ENCODE measurements around the gene MYLK3.

MYLK3 gene

DNA sequence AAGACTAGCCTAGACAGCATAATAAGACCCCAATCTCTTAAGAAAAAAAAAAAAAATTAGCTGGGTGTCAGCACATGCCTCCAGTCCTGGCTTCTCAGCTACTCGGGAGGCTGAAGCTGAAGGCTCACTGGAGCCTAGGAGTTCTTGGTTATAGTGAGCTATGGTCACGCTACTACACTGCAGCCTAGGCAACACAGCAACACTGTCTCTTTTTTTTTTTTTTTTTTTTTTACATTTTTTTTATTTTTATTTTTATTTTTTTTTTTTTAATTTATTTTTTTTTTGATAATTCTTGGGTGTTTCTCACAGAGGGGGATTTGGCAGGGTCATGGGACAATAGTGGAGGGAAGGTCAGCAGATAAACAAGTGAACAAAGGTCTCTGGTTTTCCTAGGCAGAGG is 54.5 kb downstream of the MYLK3 start:
- no peak for DNase-seq (ENCODE audit: low read depth, low spot score)
- H3K4me3 ChIP-seq (ENCODE audit: low read depth, low read length): no peak overlapping the region
- in situ Hi-C loops (cut with HindIII; ENCODE audit: low sequenced_read_pairs): no loop called here
- TF ChIP-seq, protein P1, sequence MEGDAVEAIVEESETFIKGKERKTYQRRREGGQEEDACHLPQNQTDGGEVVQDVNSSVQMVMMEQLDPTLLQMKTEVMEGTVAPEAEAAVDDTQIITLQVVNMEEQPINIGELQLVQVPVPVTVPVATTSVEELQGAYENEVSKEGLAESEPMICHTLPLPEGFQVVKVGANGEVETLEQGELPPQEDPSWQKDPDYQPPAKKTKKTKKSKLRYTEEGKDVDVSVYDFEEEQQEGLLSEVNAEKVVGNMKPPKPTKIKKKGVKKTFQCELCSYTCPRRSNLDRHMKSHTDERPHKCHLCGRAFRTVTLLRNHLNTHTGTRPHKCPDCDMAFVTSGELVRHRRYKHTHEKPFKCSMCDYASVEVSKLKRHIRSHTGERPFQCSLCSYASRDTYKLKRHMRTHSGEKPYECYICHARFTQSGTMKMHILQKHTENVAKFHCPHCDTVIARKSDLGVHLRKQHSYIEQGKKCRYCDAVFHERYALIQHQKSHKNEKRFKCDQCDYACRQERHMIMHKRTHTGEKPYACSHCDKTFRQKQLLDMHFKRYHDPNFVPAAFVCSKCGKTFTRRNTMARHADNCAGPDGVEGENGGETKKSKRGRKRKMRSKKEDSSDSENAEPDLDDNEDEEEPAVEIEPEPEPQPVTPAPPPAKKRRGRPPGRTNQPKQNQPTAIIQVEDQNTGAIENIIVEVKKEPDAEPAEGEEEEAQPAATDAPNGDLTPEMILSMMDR (IDR thresholded peaks at IDR 0.05; ENCODE audit: low read depth, low read length): no peak

DNA sequence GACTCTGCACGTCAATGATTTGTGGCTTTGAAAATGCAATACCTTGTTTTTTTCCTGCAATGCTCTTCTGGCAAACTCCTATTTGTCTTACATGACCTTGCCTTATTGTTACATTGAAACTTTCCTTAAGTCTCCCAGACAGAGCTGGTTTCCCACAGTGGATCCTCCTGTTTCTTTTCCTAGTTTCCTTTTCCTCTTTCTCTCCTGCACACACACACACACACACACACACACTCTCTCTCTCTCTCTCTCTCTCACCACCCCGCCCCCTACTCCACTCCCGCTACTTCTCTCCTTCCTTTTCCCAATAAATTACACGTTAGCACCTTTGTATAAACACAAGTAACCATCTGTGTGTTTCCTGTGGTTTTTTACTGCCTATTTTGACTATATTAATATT is 56.4 kb downstream of the MYLK3 start:
- no peak overlapping the region for H3K4me3 ChIP-seq (ENCODE audit: low read depth, low read length)
- TF ChIP-seq, protein P1 (IDR thresholded peaks at IDR 0.05; ENCODE audit: low read depth, low read length): no peak
- DNase-seq (ENCODE audit: low read depth, low spot score): peak; percentile 36
- in situ Hi-C loops (cut with HindIII; ENCODE audit: low sequenced_read_pairs): no loop called here

DNA sequence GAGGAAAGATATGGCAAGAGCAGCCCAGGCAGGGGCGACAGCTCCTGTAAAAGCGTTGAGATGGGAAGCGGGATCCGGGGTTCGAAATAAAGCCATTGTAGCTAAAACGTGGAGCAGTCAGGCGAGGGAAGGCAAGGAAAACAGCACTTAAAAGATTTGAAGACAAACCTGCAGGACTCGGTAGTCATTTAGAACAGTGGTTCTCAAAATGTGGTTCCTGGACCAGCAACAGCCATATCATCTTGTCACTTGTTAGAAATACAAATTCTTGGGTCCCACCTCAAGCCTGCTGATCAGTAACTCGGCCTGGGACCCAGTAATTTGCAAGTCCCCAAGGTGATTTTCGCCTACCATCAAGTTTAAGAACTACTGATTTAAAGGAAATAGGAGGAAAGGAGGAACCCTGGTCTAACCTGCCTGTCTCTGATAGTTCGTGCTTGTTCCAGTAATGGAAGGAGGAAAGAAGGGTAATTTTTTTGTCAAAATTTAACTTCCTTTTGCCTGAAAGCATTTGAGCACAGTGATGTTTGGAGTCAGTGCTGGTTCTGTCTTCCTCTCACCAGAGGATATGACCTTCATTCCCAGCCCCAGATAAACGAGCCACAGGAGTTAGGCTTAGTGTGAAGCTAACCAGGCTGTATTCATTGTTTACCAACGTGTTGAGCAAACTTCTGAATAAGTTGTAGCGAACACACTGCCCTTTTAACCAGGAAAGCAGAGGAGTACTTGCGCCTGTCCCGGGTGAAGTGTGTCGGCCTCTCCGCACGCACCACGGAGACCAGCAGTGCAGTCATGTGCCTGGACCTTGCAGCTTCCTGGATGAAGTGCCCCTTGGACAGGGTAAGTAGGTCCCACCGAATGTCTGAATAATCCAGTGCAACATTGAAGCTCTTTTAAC is 57.6 kb downstream of the MYLK3 start:
- peak overlapping the region; percentile 95 for H3K4me3 ChIP-seq (ENCODE audit: low read depth, low read length)
- peak; percentile 23 for DNase-seq (ENCODE audit: low read depth, low spot score)
- TF ChIP-seq, protein P1 (IDR thresholded peaks at IDR 0.05; ENCODE audit: low read depth, low read length): no peak
- in situ Hi-C loops (cut with HindIII; ENCODE audit: low sequenced_read_pairs): no loop called here

DNA sequence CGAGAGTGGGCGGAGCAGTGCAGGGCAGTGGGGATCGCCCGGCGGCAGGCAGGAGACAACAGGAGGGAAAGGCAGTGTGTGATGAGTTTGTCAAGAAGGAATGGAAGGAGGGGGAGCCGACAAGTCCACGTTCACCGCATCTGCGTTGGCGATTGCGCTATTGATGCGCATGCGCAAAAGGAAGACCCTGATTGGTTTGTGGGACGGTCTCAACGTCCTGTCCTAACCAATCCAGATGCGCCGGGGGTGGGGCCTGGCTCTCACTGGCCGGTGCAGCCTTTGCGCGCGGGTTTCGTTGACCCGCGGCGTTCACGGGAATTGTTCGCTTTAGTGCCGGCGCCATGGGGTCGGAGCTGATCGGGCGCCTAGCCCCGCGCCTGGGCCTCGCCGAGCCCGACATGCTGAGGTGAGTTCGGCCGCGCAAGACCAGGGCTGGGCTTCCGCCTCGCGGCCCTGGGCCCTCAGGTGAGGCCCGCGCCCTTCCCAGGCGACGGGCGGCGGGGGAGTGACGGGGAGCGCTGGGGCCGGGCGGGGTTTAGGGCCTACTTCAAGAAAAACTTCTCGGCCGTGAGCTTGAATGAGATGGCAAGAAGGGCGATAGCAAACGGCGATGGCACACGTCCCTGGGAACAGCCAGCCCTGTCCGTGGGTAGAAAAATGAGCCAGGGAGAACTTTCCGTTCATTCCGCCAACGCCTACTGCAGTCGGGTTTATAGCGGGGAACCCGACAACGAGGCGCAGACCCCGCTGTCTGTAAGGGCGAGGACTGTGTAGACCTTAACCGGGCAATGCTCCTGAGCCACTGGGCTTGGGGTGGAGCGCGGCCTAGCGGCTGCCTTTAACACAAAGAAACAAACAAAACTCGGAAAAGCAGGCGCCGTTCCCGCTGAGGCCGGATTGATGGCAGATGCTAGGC is 58.5 kb downstream of the MYLK3 start, which contains the start of gene ORC6:
Gene ORC6 (plus strand): TSS at position 295 of the 916 bp plus-strand sequence. CDS start 47 bp downstream, at position 342.
- peak within 1 kb of the TSS; percentile 95 for H3K4me3 ChIP-seq (ENCODE audit: low read depth, low read length)
- TF ChIP-seq, protein P1 (IDR thresholded peaks at IDR 0.05; ENCODE audit: low read depth, low read length): peak; percentile 69
- DNase-seq (ENCODE audit: low read depth, low spot score): peak; percentile 97
- in situ Hi-C loops (cut with HindIII; ENCODE audit: low sequenced_read_pairs): no loop called here

DNA sequence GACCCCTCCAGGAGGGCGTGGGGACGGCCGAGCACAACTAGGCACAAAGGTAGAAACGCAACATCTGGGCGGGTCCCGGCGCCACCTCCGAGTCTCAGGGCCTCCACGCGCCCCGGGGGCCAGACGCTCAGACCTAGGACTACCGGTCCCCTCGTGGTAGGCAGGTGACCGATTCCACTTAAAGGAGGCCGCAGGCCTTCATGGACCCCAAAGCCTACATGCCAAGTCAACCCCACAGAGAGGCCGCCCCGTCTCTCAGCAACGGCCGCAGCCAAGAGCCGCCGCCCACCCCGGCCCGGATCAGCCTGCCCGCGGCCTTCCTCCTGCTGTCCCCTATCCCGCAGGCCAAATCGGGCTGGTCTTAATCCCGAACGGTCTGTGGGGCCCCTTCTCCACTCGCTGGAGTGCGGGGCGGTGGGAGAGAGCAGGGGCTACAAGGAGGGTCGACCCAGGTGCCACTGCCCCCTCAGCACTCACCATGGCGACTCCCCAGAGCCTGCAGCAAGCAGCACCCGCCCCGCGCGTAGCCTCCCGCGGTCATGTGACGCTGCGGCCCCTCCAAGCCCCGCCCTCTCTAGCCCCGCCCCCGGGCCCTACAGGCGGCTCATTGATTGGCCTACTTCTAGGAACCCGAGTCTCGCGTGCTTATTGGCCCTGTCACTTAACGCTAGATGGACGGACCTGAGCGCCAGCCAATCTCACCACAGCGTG is 59.3 kb downstream of the MYLK3 start, which contains the start of gene VPS35:
Gene VPS35 (minus strand): TSS at position 525 of the 711 bp plus-strand sequence. CDS start 45 bp downstream, at position 480.
- TF ChIP-seq, protein P1 (IDR thresholded peaks at IDR 0.05; ENCODE audit: low read depth, low read length): no peak

More for the DNA sequence above, 59.3 kb downstream of the MYLK3 start, which contains the start of gene VPS35:
- in situ Hi-C loops (cut with HindIII; ENCODE audit: low sequenced_read_pairs): no loop called here
- H3K4me3 ChIP-seq (ENCODE audit: low read depth, low read length): peak within 1 kb of the TSS; percentile 95
- DNase-seq (ENCODE audit: low read depth, low spot score): peak; percentile 99

All from astrocyte of the spinal cord (primary cell).